Stimulated activated CD4-positive, alpha-beta T cell treated with anti-CD3 and anti-CD28 coated beads, Interleukin-4, amount 100 ng/mL, for 48 hours (primary cell): ENCODE measurements around the gene TCEAL5.
"Not testable (repeated sequence)": the region's sequence is repeated elsewhere in the genome, so short reads cannot be mapped to it uniquely, and the experiment has no call there.

Experiments
- DNase-seq, 2 donors: peaks; one replicate each; pipeline ENCODE4 v3.0.0-alpha.2; 2020; ENCODE audit warnings: low read depth in 2 of 2

The TCEAL5 gene

GRCh38 chrX:103276581-103277002 lies at the start of gene TCEAL5:
TCEAL5 (minus strand) TSS chrX:103276750; CDS start chrX:103274563, 2,187 bp downstream.
- no peak for DNase-seq

GRCh38 chrX:103311399-103311780 lies 34.8 kb upstream of the TCEAL5 start:
- no peak for DNase-seq

- peak; percentile 72 to 75 for DNase-seq
Observed at GRCh38 chrX:103310555-103311398, 34.2 kb upstream of the TCEAL5 start, which contains the start of gene BEX2. BEX2 (minus strand) TSS chrX:103310990; CDS start chrX:103309976, 1,014 bp downstream.

- DNase-seq: no peak
Observed at GRCh38 chrX:103309860-103310554, 33.5 kb upstream of the TCEAL5 start.

- DNase-seq: not testable (repeated sequence)
Observed at GRCh38 chrX:103305666-103306065, 29.1 kb upstream of the TCEAL5 start.

- DNase-seq: no peak
Observed at GRCh38 chrX:103304705-103305104, 28.2 kb upstream of the TCEAL5 start.

- no peak for DNase-seq
Observed at GRCh38 chrX:103293118-103293517, 16.6 kb upstream of the TCEAL5 start.

GRCh38 chrX:103279624-103280023 lies 3.1 kb upstream of the TCEAL5 start:
- DNase-seq: no peak

- no peak for DNase-seq
Observed at GRCh38 chrX:103275947-103276567, 493 bp downstream of the TCEAL5 start.

GRCh38 chrX:103274284-103274683 lies 2.3 kb downstream of the TCEAL5 start:
- DNase-seq: no peak

- DNase-seq: no peak
Observed at GRCh38 chrX:103258275-103258674, 18.3 kb downstream of the TCEAL5 start.

- no peak for DNase-seq
Observed at GRCh38 chrX:103256651-103257050, 19.9 kb downstream of the TCEAL5 start.

GRCh38 chrX:103254921-103255493 lies 21.5 kb downstream of the TCEAL5 start, which contains the start of gene TCEAL8:
TCEAL8 (minus strand) TSS chrX:103255155; CDS start chrX:103253979, 1,176 bp downstream.
- peak; percentile 39 to 55 for DNase-seq

- peak; percentile 19 to 34 for DNase-seq
Observed at GRCh38 chrX:103254171-103254824, 22.3 kb downstream of the TCEAL5 start.

GRCh38 chrX:103253608-103254007 lies 22.9 kb downstream of the TCEAL5 start:
- no peak for DNase-seq

- DNase-seq: no peak
Observed at GRCh38 chrX:103250977-103251376, 25.6 kb downstream of the TCEAL5 start.

GRCh38 chrX:103249805-103250204 lies 26.7 kb downstream of the TCEAL5 start:
- no peak for DNase-seq

- DNase-seq: no peak
Observed at GRCh38 chrX:103248553-103248952, 28.0 kb downstream of the TCEAL5 start.

- no peak for DNase-seq
Observed at GRCh38 chrX:103240155-103240554, 36.4 kb downstream of the TCEAL5 start.

- no peak for DNase-seq
Observed at GRCh38 chrX:103236296-103236695, 40.3 kb downstream of the TCEAL5 start.

- DNase-seq: not testable (repeated sequence)
Observed at GRCh38 chrX:103235608-103236007, 40.9 kb downstream of the TCEAL5 start.
